GM18499 (cell line): Measurements from ENCODE around the gene MLKL.
"Not testable (repeated sequence)": the region's sequence is repeated elsewhere in the genome, so short reads cannot be mapped to it uniquely, and the experiment has no call there.

Experiments used
- ATAC-seq: cut with Tn5 transposase; IDR thresholded peaks from one replicate; pipeline ENCODE4 v1.9.1; 2021; ENCODE audit warnings: moderate number of reproducible peaks; ENCODE audit not compliant: insufficient read depth, unreplicated experiment

The MLKL gene

DNA sequence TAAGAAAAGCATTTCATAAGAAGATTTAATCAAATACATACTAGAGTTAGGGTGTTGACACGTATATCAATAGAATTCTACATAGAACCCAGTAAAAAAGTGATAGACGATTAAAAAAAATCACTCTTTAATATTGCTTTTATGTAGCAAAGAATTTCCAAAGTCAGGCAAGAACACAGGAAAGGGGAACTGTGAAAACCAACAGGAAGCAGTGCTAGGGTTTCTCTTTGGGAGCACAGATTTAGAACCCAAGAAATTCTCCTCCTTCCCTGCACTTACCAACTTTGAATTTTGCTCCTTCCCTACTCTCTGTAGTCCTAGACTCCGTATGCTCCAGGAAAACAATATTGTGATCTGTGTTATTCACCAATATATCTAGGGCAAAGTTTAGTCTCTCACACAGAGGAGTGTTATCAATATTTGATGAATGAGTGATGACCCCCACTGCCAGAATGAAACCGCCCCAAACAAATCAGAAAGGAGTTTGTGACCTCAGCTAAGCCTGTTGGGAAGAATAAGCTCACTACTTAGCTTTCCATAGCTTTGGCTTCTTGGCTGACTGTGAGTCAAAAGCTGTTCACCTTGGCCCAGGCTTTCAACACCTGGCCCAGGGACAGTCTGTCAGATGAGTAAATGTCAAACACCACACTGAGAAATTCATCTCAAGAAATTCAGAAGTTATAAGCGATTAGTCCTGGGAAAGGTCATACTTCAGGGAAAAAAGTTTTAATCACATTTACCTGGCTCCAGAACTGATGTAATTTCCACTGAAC is 42.6 kb downstream of the MLKL start:
- ATAC-seq = no peak

DNA sequence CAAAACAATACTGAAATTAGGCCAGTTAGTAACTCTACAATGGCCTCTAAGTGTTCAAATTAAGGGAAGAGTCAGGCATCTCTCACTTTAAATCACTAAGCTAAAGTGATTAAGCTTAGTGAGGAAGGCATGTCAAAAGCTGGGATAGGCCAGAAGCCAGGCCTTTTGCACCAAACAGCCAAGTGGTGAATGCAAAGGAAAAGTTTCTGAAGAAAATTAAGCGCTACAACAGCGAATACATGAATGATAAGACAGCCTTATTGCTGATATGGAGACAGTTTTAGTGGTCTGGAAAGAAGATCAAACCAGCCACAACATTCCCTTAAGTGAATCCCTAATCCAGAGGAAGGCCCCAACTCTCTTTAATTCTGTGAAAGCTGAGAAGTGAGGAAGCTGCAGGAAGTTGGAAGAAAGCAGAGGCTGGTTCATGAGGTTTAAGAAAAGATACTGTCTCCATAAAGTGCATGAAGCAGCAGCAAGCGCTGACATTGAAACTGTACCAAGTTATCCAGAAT is 46.1 kb downstream of the MLKL start:
- ATAC-seq = no peak

DNA sequence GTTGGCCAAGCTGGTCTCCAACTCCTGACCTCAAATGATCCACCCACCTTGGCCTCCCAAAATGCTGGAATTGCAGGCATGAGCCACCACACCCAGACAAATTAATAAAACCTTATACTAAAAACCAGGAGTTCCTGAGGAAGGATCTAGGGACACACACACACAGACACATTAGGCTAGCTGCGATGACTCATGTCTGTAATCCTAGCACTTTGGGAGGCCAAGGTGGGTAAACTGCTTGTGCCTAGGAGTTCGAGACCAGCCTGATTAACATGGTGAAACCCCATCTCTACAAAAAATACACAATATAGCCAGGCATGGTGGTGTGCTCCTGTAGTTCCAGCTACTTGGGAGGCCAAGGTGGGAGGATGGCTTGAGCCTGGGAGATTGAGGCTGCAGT is 47.8 kb downstream of the MLKL start:
- ATAC-seq = not testable (repeated sequence)

DNA sequence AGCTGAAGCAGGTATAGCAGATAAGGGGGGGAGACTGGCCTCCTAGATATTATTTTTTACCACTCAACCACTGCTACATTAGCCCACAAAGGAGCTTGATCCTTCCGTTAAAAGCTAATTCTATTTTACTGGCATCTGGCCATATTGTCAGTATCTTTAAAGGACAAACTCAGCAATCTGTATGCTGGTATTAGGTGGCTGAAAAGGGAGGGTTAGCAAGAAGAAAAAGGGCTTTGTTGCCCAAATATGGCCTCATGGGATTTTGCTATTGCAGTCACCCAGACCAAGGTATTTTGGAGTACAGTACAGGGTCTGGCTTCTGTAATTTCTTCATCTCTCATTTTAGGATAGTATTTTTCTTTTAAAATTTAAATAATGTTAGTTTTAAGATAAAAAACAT is 48.4 kb downstream of the MLKL start:
- ATAC-seq = no peak

DNA sequence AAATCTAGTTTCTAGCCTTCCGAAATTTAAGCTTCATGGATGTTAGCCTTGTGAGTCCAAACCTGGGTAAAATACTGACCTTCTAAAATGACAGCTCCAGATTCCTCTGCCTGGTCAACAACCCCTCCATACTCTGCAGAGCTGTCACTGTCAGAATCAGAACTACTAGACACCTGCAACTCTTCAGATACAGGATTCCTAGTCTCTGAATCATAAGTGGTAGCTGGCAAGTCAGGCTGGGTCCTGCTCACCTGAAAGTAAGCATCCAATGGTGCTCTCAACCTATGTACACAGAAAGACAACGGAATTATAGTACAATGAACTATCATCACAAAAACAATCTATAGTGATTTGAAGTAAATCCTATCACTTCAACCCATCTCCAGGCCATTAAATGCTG is 48.8 kb downstream of the MLKL start:
- no peak for ATAC-seq

DNA sequence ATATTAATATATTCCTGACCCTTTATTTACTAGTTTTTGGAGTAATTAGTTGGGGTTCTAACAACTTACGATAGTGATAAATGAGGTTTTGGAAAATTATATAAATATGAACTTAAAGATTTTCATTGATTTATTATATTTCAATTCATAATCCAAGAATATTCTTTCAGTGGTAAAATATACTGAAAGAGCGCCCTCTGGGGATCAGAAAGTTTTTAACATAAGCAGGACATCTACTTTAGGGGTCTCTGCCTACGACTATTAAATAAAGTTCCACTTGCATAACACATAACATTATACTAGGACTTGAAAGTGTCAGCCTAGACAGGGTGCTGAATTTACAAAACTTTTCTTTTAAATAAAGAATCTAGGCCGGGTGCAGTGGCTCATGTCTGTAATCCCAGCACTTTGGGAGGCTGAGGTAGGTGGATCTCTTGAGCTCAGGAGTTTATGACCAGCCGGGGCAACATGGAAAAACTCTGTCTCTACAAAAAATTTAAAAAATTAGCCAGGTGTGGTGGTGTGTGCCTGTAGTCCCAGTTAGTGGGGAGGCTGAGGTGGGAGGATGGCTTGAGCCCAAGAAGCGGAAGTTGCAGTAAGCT is 49.6 kb downstream of the MLKL start:
- ATAC-seq = no peak

DNA sequence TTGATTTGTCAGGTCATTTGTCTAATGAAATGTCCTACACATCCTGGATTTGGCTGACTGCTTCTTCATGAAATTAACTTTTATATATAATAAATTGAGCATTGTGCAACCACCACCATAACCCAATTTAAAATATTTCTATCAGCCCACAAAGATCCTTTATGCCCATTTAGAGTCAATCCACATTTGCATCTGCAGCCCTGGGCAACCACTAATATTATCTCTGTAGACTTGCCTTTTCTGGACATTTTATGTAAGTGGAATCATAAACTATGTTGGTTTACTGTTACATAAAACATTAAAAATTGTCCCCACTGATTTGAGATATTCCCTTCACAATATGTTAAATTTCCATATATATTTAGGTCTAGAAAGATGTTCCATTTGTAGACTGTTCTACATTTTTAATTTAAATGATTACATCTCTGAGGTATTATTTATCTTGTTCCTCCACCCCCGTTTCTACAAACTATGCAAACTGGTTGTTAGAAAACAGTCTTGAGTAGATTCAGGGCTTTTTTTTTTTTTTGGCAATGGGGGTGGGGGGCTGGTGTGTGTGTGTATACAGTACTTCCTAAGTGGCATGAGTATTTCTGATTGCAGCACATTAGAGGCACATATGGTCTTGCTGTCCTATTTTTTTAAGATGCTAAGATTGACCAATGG is 50.7 kb downstream of the MLKL start:
- ATAC-seq = no peak

DNA sequence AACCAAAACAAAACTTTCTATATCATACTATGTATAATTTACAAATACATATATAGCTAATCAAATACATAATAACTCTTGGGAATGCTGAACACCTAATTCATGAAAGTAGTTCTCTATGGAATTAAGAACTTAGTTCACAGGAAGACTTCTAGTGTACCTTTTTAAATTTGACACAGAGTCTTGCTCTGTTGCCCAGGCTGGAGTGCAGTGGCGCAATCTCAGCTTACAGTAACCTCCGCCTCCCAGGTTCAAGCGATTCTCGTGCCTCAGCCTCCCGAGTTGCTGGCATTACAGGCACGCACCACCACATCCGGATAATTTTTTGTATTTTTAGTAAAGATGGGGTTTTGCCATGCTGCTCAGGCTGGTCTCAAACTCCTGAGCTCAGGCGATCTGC is 58.7 kb downstream of the MLKL start:
- no peak for ATAC-seq

DNA sequence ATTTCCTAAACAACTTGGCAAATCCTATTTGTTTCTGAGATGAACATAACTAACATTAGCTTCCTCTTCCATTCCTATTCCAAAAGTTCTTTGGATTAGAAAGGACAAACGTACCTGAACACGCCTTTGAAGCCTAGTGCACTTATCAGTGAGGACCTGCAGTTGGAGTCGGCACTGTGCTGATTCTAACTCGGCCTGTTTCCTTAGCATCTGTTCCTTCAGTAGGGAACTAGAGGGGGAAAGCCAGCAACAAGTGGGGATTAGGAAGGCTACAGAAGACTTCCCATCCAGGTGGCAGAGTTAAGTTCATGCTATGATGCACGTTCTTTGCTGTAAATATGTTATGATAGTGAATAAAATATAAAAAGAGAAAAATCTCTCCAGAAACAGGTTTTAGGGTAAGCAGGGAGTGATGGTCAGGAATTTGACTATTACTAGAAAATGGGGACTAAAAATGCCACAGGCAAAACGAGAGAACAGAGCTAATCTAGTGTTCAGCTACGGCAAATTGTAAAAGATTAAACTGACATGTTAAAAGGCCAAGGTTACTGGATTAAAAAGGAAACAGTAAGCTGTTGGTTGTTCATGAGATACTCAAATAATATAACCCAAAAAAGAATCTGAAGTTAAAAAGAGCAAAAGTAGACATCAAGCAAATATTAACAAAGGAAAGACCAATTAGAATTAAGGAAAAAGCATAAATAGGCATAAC is 62.8 kb downstream of the MLKL start:
- ATAC-seq = no peak

DNA sequence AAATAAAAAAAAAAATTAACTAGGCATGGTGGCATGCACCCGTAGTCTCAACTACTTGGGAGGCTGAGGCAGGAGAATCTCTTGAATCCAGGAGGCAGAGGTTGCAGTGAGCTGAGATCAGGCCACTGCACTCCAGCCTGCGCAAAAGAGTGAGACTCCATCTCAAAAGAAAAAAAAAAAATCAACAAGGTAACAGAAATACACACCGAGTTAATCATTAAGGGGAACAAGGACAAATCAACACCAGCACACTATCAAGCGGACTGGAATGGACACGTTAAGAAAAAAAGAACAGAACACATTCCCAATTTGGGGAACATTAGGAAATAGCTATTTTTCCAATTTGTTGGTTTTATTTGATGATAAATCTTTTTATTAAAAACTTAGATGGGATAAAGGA is 65.4 kb downstream of the MLKL start:
- ATAC-seq = no peak

DNA sequence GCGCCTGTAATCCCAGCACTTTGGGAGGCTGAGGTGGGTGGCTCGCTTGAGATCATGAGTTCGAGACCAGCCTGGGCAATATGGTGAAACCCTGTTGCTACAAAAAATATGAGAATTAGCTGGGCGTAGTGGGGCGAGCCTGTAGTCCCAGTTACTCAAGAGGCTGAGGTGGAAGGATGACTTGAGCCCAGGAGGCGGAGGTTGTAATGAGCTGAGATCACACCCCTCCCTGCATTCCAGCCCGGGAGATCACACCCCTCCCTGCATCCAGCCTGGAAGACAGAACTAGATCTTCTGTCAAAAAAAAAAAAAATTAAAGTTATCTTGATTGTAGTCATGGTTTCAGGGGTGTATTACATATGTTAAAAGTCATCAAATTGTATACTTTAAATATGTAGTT is 67.0 kb downstream of the MLKL start:
- no peak for ATAC-seq

DNA sequence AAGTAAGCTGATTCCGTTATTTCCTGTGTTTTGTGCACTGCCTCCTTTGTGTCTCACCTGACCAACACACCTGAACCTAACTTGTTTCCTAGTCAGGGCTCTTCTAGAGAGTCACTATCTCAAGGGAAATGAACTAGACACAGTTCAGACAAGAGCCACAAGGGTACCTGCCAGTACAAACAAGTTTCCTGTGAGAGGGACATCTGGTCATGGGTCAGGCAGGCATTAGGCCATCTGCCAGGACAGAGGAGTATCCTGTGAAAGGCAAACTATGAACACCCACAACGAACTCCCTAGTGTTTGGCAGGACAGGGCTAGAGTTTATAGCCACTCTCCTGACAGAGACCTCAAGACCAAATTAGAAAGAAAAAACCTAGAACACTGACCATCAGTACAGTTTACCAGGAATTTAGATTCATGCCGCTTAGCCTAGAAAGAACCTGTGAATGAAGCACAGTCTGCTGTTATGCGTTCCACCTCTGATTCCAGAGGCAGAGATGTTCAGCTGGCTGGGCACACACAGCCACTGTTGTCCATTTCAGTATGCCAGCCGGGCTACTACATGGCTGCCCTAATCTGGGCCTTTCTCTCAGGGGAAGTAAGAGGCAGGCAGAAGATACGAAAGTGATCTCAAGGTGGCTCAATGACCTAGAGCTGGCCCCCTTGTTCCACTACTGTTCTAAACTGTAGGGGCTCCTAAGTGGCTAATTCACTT is 73.0 kb downstream of the MLKL start:
- no peak for ATAC-seq

DNA sequence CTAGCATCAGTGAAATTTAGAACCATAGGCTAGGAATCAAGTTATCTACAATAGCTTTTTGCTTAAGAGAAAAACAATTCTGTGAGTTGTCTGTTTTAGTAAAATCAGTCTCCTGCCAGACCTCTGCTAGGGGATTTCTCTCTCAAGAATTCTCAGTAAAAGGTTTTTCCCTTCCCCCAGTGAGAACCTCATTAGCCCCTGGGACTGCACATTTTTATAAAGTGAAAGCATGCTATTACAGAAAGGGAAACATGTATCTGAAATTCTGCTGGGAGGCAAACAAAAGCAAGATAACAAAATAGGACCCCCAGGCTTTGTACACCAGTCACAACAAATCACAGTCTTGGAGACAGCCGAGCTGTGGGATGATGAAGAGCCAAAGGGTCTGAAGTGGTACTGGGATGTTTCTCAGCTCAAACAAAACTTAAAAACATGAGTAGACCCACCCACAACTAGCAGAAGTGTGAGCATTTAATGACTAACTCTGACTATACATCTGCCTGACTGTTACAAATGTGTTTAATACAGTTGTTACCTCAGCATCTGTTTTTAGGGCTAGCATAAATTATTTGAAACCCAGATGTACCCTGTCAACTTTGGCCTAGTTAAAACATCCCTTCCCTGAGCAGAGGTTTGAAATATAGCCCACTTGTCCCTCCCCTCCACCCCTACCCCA is 73.8 kb downstream of the MLKL start:
- no peak for ATAC-seq

DNA sequence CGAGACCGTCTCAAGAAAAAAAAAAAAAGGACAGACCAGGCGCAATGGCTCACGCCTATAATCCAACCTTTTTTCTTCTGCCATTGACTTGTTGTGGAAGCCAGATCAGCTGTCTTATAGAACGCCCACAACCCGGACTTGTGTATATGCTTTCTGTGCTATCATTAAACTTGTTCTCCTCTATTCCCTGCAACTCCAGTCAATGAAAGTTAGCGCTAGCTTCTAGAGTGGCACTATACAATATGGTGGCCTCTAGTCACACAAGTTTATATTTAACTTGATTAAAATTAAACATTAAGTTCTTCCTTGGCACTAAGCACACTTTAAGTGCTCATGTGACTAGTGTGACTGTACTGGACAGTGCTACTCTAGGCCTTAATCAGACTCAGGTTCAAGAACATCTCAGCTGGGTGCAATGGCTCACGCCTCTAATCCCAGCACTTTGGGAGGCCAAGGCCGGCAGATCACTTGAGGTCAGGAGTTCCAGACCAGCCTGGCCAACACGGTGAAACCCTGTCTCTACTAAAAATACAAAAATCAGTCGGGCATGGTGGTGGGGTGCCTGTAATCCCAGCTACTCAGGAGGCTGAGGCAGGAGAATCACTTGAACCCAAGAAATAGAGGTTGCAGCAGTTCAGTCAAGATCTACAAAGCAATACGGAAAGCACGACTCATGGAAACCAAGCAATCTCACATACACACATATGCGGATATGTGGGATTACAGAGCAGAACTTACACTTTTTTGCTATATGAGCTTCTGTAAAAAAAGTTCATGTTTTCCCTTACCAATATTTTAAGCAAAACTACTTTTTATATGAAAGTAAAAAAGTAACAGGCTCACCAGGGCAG is 74.9 kb downstream of the MLKL start:
- ATAC-seq = no peak

DNA sequence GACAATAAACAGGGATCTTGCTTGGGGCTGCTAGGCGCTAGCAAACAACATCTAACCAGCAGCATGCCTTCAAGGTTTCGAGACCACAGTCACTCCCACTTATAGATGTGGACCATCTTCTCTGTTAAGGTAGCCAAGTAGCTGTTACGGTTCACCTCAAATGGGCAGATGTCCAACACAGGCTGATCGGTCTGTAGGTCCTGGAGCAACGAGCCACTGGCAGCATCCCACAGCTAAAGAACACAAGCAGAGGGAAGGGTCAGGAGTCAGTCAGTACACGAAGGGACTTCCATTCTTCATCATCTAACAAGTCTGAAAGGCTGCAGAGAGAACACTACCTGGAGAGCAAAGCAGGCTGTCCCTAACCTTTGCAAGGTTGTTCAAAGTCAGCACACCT is 76.8 kb downstream of the MLKL start:
- ATAC-seq = no peak

DNA sequence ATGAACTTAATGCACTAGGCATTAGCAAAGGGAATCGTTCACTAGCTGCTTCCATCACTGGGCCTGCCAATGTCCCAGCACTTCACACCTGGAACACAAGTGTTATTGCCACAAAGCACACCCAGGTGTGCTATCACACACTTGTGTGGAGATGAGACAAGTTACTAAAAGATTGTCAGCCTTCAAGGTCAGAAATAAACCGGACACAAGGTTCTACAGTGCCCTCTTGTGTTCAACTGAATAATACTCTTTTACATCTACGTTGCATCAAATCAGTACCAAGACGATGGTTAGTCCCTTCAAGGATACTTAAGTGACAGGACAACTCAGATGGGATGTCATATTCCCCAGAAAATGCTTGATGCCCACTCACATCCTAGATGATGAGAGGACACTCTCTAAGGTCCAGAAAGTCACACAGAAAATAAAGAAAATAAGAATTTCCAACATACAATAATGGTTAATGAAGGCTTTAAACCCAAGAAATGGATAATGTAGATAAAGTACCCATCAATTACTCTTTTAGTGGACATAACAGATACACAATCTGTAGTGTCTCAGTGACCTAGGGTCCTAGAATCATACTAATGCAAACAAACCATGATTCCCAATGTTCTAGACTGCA is 77.3 kb downstream of the MLKL start:
- no peak for ATAC-seq

DNA sequence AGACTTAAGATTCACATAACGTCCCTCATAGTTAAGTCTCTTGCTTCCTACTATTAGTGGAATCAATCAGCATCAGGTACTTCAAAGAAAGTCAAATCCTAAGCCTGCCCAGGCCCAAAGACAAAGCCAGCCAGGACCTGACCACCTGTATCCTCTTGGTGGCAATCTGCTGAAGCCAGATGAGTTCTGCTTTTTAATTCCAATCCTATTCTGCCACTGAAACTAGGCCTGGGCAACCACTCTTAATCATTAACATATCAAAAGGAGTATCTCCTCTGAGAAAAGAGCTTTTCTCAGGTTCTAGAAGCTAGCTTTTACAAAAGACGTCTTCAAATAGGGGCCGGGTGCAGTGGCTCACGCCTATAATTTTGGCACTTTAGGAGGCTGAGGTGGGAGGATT is 78.7 kb downstream of the MLKL start:
- ATAC-seq = no peak
